LNCAP (cell line): ENCODE results near the gene SEC61B.

Experiments used
- CTCF ChIP-seq: fragments of 450-650 bp; IDR thresholded peaks from 2 replicates; pipeline ENCODE4 v1.5.1; 2017; ENCODE audit warnings: mild to moderate bottlenecking

The SEC61B gene

GRCh38 chr9:99235069-99235468 lies 13.0 kb downstream of the SEC61B start:
- no peak for TF ChIP-seq CTCF

- TF ChIP-seq CTCF, result no peak
Measured at GRCh38 chr9:99235926-99236634, 14.0 kb downstream of the SEC61B start.

GRCh38 chr9:99237356-99237755 lies 15.3 kb downstream of the SEC61B start:
- no peak for TF ChIP-seq CTCF

- TF ChIP-seq CTCF, result no peak
Measured at GRCh38 chr9:99238331-99238730, 16.2 kb downstream of the SEC61B start.

- no peak for TF ChIP-seq CTCF
Measured at GRCh38 chr9:99239341-99240060, 17.4 kb downstream of the SEC61B start.

- no peak for TF ChIP-seq CTCF
Measured at GRCh38 chr9:99241106-99241505, 19.0 kb downstream of the SEC61B start.

- no peak for TF ChIP-seq CTCF
Measured at GRCh38 chr9:99244344-99245260, 22.5 kb downstream of the SEC61B start.
